HG03103 (cell line): Measurements from ENCODE around the gene CMSS1.
"Not testable (repeated sequence)": the region's sequence is repeated elsewhere in the genome, so short reads cannot be mapped to it uniquely, and the experiment has no call there.

Experiments
- ATAC-seq: cut with Tn5 transposase; IDR thresholded peaks from one replicate; pipeline ENCODE4 v1.9.1; 2021; ENCODE audit warnings: low read depth; ENCODE audit not compliant: unreplicated experiment

The CMSS1 gene

GRCh38 chr3:100197876-100198275 is 380.2 kb downstream of the CMSS1 start:
- no peak for ATAC-seq

GRCh38 chr3:100198579-100199269 is 381.1 kb downstream of the CMSS1 start:
- ATAC-seq, result no peak

- ATAC-seq, result no peak
Measured at GRCh38 chr3:100205171-100205570, 387.5 kb downstream of the CMSS1 start.

GRCh38 chr3:100206687-100207086 is 389.0 kb downstream of the CMSS1 start:
- ATAC-seq, result no peak

GRCh38 chr3:100207886-100208285 is 390.2 kb downstream of the CMSS1 start:
- ATAC-seq, result no peak

GRCh38 chr3:100209169-100209568 is 391.5 kb downstream of the CMSS1 start:
- no peak for ATAC-seq

- peak; percentile 93 for ATAC-seq
Measured at GRCh38 chr3:100209948-100210771, 392.5 kb downstream of the CMSS1 start.

- no peak for ATAC-seq
Measured at GRCh38 chr3:100210772-100211135, 393.1 kb downstream of the CMSS1 start.

GRCh38 chr3:100213891-100214573 is 396.4 kb downstream of the CMSS1 start:
- no peak for ATAC-seq

- no peak for ATAC-seq
Measured at GRCh38 chr3:100214574-100214964, 396.9 kb downstream of the CMSS1 start.

- ATAC-seq, result no peak
Measured at GRCh38 chr3:100216713-100217112, 399.1 kb downstream of the CMSS1 start.

- no peak for ATAC-seq
Measured at GRCh38 chr3:100221159-100221558, 403.5 kb downstream of the CMSS1 start.

- no peak for ATAC-seq
Measured at GRCh38 chr3:100225193-100225592, 407.5 kb downstream of the CMSS1 start.

- no peak for ATAC-seq
Measured at GRCh38 chr3:100225883-100226282, 408.2 kb downstream of the CMSS1 start.

GRCh38 chr3:100226712-100227429 is 409.2 kb downstream of the CMSS1 start:
- no peak for ATAC-seq

- no peak for ATAC-seq
Measured at GRCh38 chr3:100227511-100227921, 409.9 kb downstream of the CMSS1 start.

GRCh38 chr3:100228247-100228646 is 410.6 kb downstream of the CMSS1 start:
- no peak for ATAC-seq

GRCh38 chr3:100229188-100229587 is 411.5 kb downstream of the CMSS1 start:
- ATAC-seq, result not testable (repeated sequence)

- ATAC-seq, result no peak
Measured at GRCh38 chr3:100230710-100231109, 413.0 kb downstream of the CMSS1 start.
